Cortex of kidney (tissue), 1 donor: ENCODE measurements around the gene RBM42.
"Not testable (repeated sequence)": the region's sequence is repeated elsewhere in the genome, so short reads cannot be mapped to it uniquely, and the experiment has no call there.

Experiments
- DNase-seq: peaks from one replicate; lab custom pipeline; 2025; lab: John Stamatoyannopoulos, UW

RBM42 gene

GRCh38 chr19:35650581-35650980 is 21.7 kb downstream of the RBM42 start:
- no peak for DNase-seq

- DNase-seq, result not testable (repeated sequence)
Observed at GRCh38 chr19:35654828-35655227, 26.0 kb downstream of the RBM42 start.

- no peak for DNase-seq
Observed at GRCh38 chr19:35655600-35655999, 26.8 kb downstream of the RBM42 start.

GRCh38 chr19:35656700-35657099 is 27.9 kb downstream of the RBM42 start:
- no peak for DNase-seq

- DNase-seq, result no peak
Observed at GRCh38 chr19:35657904-35658700, 29.3 kb downstream of the RBM42 start.

- DNase-seq, result no peak
Observed at GRCh38 chr19:35661995-35662340, 33.1 kb downstream of the RBM42 start.

- no peak for DNase-seq
Observed at GRCh38 chr19:35663981-35664380, 35.1 kb downstream of the RBM42 start.

GRCh38 chr19:35665157-35665556 is 36.3 kb downstream of the RBM42 start:
- no peak for DNase-seq

- DNase-seq, result no peak
Observed at GRCh38 chr19:35665604-35666003, 36.8 kb downstream of the RBM42 start.

- DNase-seq, result no peak
Observed at GRCh38 chr19:35666251-35666913, 37.5 kb downstream of the RBM42 start, which contains the start of gene UPK1A. UPK1A (plus strand) TSS chr19:35666517; CDS start chr19:35666813, 296 bp downstream.

GRCh38 chr19:35669566-35669965 is 40.7 kb downstream of the RBM42 start:
- no peak for DNase-seq

GRCh38 chr19:35669974-35670373 is 41.1 kb downstream of the RBM42 start:
- no peak for DNase-seq

GRCh38 chr19:35670686-35671085 is 41.9 kb downstream of the RBM42 start:
- DNase-seq, result no peak

GRCh38 chr19:35671818-35672217 is 43.0 kb downstream of the RBM42 start:
- DNase-seq, result no peak

- no peak for DNase-seq
Observed at GRCh38 chr19:35673121-35673804, 44.4 kb downstream of the RBM42 start.

- DNase-seq, result no peak
Observed at GRCh38 chr19:35675589-35676140, 46.8 kb downstream of the RBM42 start.
